Stimulated activated naive CD4-positive, alpha-beta T cell (primary cell): ENCODE measurements around the gene ONECUT2.

Source experiments
- DNase-seq, 6 experiments: peaks; one replicate each; lab custom pipeline; 2025; lab: John Stamatoyannopoulos, UW

The ONECUT2 gene

DNA sequence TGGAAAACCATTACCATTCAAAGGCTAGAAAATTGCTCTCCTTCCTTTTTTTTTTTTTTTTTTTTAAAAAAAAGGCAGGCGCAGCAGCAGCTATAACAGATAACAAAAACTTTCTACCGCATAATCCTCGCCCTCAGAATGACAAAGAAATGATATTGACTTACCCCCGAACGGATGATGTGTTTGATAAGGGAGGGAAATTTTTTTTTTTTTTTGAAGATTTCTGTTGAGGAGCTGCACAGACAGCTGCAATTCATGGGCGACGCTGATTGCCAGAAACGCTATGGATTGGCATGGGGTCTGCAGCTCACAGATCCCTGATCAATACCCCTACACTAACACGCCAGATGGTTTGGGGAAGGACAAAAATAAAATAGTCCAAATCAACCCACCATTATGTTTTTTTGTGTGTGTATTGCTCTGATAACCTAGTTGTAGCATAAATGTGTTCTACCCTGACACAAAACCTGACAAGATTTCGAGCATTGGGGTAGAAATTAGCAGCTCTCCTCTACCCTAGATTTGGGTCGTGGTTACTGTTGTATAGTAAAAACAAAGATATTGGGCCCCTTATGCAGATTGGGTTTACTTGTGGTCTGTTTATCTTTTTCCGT, 3.6 kb upstream of the ONECUT2 start:
- no peak for DNase-seq

DNA sequence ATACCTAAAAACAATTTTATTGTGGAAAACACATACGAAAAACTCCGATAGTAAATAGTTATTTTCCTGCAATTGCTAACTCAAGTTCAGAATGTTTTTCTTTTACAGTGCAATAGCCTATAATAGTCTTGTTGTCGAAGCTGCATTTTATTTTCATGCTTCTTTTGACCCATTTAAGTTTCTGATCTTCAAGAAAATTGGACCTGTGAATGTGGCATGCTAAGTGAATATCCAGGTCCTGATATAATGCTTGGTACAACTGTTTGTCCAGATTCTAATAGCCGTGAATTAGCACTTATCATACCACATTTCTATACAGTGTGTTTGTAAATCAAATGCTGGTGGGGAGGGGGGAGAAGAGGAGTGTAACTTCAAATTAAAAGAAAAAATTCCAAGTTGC, 3.0 kb upstream of the ONECUT2 start:
- no peak for DNase-seq

DNA sequence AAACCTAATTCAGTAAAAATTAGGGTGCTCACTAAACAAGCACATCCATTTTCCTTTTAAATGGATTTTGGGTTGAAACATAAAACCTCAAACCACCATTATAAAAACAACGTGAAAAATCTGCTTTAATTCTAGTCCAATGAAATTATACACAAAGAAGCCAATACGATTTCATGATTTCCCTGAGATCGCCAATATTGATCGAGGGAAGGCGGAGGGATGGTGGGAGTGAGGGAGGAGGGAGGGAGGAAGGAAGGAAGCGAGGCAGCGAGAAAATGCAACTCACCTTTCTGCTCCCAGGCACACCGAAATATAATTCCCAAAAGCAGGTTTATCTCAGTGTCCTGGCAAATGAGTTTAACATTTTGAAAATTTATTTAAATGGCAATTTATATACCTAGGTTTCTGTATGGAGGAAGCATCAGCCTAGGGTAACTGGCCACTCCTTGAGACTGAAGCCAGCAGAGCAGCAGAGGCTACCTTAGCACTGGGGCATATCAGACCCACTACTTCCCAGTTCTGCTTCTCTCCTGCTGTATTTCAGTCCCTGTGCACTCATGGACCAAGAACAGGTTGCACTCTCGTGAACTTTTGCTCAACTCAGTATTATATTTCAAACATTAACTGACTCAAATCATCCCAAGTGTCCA, 2.3 kb upstream of the ONECUT2 start:
- no peak for DNase-seq

DNA sequence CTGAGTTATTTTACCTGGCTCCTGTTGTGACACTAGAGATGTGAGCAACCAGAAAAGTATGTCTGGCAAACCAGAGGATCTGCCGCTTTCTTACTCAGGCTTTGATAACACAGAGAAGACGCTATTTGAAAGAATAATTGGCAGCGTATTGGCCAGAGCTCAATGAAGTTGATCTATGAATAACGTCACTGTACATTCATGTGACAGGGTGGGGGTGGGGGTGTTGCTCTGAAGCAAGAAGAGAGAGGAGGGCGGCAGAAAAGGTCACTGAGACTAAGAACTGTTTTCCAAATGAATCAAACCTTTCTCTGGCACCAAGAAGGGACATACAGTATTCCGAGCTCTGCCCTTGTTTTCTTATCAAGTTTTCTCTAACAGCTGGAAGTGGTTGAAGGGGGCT, 1.7 kb upstream of the ONECUT2 start:
- DNase-seq: no peak

GRCh38 chr18:57433934-57434535, 1.1 kb upstream of the ONECUT2 start:
- no peak for DNase-seq

GRCh38 chr18:57435846-57436190, 644 bp downstream of the ONECUT2 start:
- DNase-seq: no peak

DNA sequence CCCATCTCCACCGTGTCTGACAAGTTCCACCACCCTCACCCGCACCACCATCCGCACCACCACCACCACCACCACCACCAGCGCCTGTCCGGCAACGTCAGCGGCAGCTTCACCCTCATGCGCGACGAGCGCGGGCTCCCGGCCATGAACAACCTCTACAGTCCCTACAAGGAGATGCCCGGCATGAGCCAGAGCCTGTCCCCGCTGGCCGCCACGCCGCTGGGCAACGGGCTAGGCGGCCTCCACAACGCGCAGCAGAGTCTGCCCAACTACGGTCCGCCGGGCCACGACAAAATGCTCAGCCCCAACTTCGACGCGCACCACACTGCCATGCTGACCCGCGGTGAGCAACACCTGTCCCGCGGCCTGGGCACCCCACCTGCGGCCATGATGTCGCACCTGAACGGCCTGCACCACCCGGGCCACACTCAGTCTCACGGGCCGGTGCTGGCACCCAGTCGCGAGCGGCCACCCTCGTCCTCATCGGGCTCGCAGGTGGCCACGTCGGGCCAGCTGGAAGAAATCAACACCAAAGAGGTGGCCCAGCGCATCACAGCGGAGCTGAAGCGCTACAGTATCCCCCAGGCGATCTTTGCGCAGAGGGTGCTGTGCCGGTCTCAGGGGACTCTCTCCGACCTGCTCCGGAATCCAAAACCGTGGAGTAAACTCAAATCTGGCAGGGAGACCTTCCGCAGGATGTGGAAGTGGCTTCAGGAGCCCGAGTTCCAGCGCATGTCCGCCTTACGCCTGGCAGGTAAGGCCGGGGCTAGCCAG, 1.2 kb downstream of the ONECUT2 start:
- no peak for DNase-seq

- DNase-seq: no peak
Measured at GRCh38 chr18:57436965-57437333, 1.8 kb downstream of the ONECUT2 start.

GRCh38 chr18:57437402-57437765, 2.2 kb downstream of the ONECUT2 start:
- no peak for DNase-seq

DNA sequence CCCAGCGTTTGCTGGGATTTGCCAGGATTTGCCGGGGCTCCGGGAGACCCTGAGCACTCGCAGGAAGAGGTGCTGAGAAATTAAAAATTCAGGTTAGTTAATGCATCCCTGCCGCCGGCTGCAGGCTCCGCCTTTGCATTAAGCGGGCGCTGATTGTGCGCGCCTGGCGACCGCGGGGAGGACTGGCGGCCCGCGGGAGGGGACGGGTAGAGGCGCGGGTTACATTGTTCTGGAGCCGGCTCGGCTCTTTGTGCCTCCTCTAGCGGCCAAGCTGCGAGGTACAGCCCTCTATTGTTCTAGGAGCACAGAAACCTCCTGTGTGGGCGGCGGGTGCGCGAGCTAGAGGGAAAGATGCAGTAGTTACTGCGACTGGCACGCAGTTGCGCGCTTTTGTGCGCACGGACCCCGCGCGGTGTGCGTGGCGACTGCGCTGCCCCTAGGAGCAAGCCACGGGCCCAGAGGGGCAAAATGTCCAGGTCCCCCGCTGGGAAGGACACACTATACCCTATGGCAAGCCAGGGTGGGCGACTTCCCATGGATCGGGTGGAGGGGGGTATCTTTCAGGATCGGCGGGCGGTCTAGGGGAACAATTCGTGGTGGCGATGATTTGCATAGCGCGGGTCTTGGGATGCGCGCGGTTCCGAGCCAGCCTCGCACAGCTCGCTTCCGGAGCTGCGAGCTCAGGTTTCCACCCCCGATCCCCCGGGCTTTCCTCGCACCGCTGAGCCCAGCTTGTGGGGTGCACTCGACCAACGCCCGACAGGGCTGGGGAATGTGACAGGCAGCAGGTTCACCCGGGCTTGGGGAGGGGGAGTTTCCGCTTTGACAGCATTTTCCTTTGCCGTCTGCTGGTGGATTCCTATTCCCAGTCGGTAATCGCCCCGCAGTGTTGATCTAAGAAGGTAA, 2.8 kb downstream of the ONECUT2 start:
- no peak for DNase-seq

DNA sequence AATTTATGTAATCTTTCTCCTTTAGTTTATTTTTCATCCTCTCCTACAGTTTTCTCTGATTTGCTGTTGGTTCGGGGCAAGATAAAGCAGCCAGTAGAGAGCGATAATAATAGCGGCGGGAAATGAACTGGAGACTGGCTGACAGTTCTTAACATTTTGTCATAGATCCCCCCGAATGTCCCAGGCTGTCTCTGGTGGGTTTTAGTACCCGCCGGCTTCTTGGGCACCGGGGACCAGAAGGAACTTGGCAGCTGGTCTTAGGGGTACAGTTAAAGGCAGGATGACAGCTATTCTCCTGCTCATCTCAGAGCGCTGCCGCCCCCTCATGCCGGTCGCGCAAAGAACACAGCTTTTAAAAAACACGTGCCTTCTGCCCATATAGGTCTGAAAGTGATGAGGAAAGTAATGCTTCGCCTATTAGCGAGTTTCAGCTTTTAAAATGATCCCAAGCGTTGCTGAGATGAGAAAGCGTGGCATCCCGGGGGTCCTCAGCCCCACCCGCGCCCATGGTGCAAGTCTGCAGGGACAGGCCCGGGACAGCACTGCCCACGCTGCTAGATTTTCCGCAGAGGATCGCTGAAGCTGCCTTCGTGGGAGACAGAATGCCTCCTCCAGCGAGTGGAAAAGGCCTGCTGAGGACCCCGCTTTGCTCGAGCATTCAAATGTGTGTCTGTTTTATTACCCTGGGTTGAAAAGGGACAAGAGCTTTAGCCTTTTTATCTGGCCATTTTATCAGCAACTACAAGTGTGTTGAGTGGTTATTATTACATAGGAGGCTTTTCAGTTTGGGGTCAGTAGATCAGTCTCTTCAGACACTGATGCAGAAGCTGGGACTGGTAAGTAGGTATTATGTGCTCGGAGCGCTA, 3.8 kb downstream of the ONECUT2 start:
- no peak for DNase-seq

DNA sequence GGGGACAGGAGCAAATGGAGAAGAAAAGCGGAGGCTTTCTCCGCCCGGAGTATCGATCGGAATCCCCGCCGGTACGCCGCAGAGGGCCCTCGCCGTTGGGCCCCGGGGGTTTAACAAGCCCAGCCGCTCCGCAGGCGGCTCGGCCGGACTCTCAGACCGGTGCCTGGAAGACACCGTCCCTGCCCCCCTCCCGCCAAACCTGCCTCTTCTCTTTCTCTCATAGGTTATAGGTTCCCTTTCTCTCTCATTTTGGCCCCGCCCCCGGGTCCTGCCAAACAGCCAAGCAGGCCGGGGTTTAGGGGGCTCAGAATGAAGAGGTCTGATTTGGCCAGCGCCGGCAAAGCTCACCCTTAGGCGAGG, 4.4 kb downstream of the ONECUT2 start:
- no peak for DNase-seq

DNA sequence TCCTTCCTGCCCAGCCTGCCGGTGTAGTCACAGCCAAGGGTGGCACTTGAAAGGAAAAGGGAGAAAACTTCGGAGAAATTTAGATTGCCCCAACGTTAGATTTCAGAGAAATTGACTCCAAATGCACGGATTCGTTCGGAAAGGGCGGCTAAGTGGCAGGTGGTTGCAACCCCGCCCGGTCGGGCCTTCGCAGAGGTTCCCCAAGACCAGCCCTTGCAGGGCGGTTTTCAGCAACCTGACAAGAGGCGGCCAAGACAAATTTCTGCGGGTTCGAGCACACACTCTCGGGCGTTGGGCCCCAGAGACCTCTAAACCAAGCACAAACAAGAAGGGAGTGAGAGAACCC, 4.8 kb downstream of the ONECUT2 start:
- DNase-seq: no peak

- DNase-seq: no peak
Measured at GRCh38 chr18:57440331-57441070, 5.3 kb downstream of the ONECUT2 start.

DNA sequence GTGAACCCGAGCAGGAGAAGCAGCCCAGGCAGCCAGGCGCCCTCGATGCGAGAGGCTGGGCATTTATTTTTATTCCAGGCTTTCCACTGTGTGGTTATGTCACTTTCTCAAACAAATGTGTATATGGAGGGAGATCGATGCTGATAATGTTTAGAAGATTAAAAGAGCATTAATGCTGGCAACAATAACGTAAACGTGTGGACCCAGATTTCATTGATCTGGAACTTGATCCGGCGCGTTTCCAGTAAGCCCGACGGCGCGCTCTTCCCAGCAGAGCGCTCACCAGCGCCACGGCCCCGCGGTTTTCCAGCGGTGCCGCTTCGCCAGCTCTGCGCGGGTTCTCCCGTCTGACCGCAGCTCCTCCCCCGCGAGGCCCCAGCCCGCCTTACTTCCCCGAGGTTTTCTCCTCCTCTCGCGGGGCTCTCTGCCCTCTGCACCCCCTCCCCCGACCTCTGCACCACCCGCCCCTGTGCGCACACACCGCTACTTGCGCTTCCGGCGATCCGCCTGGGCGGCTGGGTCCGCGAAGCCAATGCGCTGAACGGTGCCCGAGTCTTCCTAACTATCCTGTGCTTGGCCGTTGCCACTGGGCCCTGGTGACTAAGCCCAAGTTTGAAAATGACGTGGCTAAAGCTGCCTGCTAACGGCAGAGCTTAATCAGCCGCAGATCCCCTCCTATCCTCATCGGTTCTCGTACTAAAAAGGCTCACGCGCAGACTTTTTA, 6.1 kb downstream of the ONECUT2 start:
- DNase-seq: no peak

DNA sequence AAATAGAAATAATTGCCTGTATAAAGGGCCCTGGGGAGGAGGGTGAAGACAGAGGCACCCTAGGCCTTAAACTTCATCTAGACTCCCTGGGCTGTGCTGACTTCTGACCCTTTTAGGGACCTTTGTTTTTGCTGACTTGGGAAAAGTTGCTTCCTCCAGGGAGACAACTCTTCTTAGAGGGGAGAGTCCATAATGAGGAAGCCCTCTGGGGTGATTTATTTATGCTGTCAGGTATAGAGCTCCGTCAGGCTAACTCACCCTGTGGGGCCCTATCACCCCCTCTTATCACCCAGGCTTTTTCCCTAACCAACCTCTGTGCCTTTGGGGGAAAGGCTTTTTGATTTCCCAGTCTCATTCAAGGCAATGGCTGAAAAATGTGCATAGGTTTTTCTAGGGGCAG, 8.1 kb downstream of the ONECUT2 start:
- no peak for DNase-seq

GRCh38 chr18:57443702-57444101, 8.5 kb downstream of the ONECUT2 start:
- no peak for DNase-seq

GRCh38 chr18:57444301-57444759, 9.2 kb downstream of the ONECUT2 start:
- no peak for DNase-seq

GRCh38 chr18:57445488-57446319, 10.5 kb downstream of the ONECUT2 start:
- no peak for DNase-seq
